HG03108 (cell line): Measurements from ENCODE around the gene NR1H4.
"Not testable (repeated sequence)": the region's sequence is repeated elsewhere in the genome, so short reads cannot be mapped to it uniquely, and the experiment has no call there.

Source experiments
- ATAC-seq: cut with Tn5 transposase; IDR thresholded peaks from one replicate; pipeline ENCODE4 v1.9.1; 2021; ENCODE audit warnings: moderate library complexity; ENCODE audit not compliant: unreplicated experiment

Gene NR1H4

DNA sequence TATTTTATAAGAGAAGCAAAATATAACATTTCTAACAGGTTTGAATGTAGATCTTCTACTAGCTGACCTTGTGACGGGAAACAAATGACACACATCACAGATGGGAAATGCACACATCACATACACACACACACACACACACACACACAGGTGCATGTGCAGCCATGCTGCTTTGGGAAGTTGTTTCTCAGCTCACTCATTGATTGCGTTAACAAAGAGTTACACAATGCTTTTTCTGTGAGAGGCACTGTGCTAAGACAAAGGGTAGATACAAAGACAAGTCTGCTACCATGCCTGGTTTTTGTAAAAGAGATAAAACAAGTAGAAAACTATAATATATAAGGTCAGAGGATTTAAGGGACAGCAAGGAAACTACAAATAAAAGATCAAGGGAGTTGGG, 1.3 kb upstream of the NR1H4 start:
- no peak for ATAC-seq

GRCh38 chr12:100473050-100473715, 483 bp upstream of the NR1H4 start:
- no peak for ATAC-seq

- ATAC-seq = no peak
These were observed 951 bp downstream of the NR1H4 start for GRCh38 chr12:100474617-100475016.

DNA sequence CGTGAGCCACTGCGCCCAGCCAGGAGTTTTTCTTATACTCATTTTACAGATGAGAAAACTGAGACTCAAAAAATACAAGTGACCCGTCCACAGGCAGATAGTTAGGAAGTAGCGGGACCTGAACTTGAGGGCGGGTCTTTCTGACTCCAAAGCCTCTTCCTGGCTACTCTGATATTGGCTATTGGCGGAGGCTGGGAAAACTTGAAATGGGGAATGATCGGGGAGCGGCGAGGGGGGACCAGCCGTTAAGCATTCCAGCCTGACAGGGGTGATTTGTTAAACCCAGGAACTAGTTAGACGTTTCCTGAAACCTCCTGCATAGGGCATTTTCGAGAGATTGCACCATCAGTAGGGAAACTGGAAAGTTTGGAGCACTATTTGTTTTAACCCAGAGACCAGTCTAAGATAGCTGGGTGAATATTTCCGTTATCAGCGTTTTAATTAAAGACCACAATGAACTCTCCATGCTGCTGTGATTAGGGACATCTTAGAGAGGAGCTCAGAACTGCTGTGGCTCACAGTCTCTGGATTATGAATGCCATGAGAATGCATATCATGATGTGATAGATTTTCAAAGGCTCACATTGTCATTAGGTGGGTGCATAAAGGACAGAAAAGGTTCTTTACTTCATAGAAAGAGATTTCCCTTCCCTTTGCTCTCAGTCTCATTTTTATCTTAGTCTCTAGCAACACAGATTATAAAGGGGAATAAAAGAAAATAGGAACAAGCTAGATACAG, 2.5 kb downstream of the NR1H4 start:
- ATAC-seq = no peak

DNA sequence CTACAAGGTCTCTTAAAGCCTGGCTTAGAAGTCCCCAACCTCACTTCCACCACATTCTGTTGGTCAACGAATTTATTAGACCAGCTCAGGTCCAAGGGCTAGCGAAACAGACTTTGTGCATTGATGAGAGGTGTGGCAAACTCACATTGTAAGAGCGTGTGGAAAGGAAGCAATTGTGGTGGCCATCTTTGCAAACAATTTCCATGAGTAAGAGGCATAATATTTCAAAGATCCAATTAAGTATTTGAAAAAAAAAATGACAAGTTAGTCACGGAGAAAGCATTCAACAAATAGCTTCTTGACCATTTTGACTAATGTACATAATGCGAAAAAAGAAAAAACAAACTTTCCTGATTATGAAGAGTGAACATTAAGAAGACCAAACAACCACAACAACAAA, 7.4 kb downstream of the NR1H4 start:
- no peak for ATAC-seq

DNA sequence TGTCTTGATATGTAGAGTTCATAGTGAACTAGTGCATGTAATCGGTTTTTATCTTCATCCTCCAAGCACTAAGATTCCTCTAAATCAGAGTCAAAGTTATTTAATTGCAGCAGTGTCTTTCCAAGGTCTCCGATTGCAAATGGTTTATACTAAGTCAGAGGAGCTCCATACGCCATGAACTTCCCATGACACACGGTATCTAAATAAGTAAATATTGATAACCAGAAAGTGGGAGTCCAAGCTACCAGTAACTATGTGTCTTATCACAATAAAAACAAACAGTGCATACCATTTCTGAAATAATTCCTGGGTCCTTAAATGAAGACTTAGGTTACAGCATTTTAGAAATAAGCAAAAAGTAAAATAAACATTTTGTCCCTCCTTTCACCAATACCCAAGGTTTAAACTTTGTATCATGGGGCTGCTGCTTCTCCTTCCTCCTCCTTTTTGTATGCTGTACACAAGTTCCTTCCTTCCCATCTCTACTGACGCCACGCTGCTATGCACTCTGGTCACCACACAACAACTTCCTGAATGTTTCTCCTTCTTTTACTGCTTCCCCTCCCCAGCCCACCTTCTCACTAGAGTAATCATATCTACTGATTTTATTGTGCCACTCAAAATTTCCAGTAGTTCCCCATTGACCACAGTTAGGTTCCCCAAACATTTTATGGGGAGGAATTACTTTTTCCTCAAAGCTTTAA, 10.7 kb downstream of the NR1H4 start:
- no peak for ATAC-seq

DNA sequence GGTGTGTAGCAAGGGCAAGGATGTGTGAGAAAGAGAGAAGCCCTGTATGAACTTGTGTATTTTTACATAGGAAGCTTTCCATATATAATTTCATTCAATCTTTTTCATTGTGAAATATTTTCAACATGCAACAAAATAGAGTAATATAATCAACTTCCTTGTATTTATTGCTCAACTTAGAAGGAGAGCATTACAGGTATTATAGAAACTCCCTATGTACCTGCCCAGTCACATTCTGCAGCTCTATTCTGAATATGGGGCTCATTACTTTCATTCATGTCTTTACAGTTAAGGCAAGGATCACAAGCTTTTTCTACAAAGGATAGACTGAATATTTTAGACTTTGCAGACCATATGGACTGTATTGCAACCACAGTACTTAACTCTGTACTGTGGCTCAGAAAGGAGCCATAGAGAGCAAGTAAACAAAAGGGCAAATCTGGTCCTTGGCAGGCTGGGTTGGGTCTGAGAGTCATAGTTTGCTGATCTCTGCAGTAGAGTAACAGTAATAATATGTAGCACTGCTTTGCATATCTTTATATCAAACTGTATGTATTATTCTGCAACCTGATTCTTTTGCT, 11.3 kb downstream of the NR1H4 start:
- no peak for ATAC-seq

DNA sequence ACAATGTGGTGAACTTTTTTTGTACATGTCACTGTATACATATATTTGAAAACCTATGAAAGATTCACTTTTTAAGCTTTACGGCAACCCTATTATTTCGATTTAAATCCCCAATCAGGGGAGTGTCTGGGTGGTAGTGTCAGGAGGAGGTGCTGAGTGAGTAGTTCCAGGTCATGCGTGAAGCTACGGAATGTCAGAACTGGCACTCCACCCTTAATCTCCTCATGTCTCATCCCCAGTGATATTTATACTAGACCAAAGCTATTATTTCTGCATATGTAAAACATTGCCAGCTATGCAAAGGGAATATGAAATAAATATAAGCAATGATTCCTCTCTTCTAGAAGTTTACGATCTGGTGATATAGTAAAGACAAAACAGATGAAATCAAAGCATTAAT, 12.3 kb downstream of the NR1H4 start:
- no peak for ATAC-seq

- no peak for ATAC-seq
These were observed 15.7 kb downstream of the NR1H4 start for GRCh38 chr12:100489251-100489820.

GRCh38 chr12:100490056-100490455, 16.4 kb downstream of the NR1H4 start:
- ATAC-seq = no peak

DNA sequence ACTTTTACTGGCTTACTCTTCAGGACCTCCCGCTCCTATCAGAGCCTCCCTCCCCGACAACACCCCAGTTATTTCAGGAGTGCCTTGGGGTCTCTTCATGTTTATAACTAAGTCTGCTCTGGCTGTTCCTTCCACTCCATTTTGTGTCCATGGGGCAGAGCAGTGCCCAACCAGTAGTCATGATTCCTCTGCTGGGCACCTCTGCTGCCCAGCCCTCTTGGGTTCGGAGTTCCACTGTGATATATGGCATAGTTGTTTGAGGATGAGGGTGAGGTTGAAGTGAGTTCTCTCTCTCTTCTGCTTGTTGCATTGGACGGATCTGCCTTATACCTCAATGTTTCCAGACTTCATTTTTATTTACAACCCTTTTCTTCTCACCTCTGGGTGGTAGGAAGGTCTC, 17.4 kb downstream of the NR1H4 start:
- no peak for ATAC-seq

DNA sequence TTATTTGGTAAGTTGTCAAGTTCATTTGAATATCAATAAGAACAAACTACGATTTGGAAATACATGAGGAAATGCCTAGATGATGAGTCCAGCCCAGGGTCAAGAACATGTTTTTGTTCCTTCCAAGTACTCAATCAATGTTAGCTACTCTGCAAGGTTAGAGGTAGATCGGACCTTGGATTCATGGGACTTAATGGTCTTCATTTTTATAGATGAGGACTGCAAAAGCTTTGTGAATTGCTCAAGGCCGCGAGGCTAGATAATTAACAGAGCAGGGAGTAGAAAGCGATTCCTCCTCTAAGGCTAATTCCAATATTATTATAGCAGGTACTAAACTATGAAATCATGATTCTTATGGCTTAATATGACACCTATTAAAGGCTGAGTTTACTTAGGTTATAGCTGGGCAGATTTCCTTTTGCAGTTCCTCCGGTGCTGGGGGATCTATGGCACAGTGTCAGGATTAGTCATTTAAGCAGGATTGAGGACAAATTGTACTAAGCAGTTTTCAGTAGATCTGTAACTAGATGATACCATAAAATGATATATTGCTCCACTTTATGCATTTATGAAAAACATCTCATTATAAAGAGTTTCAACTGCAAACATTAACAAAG, 19.8 kb downstream of the NR1H4 start:
- no peak for ATAC-seq

DNA sequence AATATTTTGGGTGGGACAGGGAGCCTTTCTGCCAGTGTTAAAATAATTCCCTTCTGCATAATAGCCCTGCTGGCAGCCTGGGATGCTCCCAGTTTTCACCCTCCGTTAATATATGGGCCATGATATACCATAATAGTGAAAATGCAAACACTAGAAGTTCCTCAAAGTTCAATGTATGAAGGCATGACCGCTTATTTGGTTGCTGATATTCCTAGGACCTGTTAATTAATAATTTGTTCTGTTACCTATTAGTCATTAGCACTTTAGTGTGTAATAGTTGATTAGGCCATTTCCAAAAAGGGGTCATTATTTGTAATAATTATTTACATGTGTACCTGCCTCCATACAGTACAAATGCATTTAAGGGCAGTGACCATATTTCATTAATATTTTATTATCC, 20.4 kb downstream of the NR1H4 start:
- no peak for ATAC-seq

- no peak for ATAC-seq
These were observed 20.9 kb downstream of the NR1H4 start for GRCh38 chr12:100494538-100494937.

DNA sequence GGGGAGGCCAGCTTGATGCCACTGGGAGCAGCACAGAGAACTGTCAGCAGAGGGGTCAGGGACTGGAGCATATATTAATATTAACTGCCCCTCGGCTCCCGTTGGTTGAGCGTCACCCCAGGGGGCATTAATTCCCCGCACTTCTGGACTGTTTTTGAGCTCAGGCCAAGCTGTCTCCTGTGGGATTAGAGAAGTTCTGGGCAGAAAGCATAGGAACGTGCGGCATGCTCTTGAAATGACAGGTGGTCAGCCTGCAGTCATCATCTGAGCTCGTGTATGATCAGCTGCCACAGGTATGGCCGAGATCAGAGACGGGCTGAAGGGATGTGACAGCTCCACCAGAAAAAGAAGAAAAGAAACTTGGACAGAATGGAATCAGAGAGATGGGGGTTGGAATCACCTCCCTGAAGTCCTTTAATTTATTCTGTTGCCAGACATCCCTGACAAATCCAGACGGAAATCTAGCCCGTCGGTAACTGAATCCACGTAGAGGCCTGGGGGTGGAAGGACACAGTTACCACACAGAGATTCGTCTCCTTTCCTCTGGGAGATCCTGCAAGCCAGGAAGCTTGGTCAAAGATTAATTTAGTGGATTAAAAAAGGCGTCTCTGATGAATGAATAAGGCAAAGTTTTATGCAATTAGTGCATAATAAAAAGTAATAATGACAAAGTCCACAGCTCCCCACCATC, 23.6 kb downstream of the NR1H4 start:
- ATAC-seq = no peak

DNA sequence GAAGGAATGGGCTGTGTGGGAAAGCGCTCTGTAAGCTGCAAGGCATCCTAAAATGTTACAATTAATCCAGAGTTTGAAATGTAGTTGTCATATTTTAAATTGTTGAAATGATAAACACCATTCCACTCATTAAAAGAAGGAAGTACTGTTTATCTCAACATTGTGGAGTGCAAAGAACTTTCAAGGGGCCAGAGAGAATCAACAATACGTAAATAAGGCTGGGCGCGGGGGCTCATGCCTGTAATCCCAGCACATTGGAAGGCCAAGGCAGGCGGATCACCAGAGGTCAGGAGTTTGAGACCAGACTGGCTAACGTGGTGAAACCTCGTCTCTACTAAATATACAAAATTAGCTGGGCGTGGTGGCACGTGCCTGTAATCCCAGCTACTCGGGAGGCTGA, 24.5 kb downstream of the NR1H4 start:
- ATAC-seq = no peak

GRCh38 chr12:100499416-100499815, 25.8 kb downstream of the NR1H4 start:
- ATAC-seq = no peak

DNA sequence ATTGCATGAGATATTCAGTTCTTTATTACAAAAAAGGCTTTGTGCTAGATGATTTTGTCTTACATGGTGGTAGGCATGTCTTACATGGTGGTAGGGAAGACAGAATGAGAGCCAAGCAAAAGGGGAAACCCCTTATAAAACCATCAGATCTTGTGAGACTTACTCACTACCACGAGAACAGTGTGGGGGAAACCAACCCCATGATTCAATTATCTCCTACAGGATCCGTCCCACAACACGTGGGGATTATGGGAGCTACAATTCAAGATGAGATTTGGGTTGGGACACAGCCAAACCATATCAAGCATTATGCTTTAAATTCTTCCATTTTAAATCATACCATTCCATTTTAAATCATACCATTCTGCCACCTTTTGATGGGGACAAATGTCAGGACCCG, 29.1 kb downstream of the NR1H4 start:
- ATAC-seq = not testable (repeated sequence)

- no peak for ATAC-seq
These were observed 29.6 kb downstream of the NR1H4 start for GRCh38 chr12:100503228-100503628.

GRCh38 chr12:100504804-100505203, 31.1 kb downstream of the NR1H4 start:
- ATAC-seq = no peak
